SU-DHL-6 (cell line): Measurements from ENCODE around the gene ABR.
"Not testable (repeated sequence)": the region's sequence is repeated elsewhere in the genome, so short reads cannot be mapped to it uniquely, and the experiment has no call there.

Source experiments
- EZH2phosphoT487 ChIP-seq: fragments of 200-600 bp; sonication (generic), shearing (Covaris generic); conservative IDR thresholded peaks from 2 replicates; pipeline ENCODE4 v1.6.1; 2018; ENCODE audit warnings: mild to moderate bottlenecking, antibody characterized with exemption, low read length, moderate library complexity, mixed read lengths
- TF ChIP-seq, protein P1 (sequence below): fragments of 200-600 bp; sonication (generic); IDR thresholded peaks from one replicate; pipeline ENCODE4 v1.5.1; 2017; ENCODE audit warnings: antibody characterized with exemption, mild to moderate bottlenecking, low read length, moderate library complexity; ENCODE audit not compliant: insufficient read depth, poor library complexity, severe bottlenecking

DNA sequence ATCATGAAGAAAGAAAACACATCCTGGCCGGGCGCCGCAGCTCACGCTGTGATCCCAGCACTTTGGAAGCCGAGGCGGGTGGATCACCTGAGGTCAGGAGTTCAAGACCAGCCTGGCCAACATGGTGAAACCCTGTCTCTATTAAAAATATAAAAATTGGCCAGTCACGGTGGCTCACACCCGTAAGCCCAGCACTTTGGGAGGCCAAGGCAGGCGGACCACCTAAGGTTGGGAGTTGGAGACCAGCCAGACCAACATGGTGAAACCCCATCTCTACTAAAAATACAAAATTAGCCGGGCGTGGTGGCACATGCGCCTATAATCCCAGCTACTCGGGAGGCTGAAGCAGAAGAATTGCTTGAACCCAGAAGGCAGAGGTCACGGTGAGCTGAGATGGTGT is 207.9 kb downstream of the ABR start:
- TF ChIP-seq, protein P1, sequence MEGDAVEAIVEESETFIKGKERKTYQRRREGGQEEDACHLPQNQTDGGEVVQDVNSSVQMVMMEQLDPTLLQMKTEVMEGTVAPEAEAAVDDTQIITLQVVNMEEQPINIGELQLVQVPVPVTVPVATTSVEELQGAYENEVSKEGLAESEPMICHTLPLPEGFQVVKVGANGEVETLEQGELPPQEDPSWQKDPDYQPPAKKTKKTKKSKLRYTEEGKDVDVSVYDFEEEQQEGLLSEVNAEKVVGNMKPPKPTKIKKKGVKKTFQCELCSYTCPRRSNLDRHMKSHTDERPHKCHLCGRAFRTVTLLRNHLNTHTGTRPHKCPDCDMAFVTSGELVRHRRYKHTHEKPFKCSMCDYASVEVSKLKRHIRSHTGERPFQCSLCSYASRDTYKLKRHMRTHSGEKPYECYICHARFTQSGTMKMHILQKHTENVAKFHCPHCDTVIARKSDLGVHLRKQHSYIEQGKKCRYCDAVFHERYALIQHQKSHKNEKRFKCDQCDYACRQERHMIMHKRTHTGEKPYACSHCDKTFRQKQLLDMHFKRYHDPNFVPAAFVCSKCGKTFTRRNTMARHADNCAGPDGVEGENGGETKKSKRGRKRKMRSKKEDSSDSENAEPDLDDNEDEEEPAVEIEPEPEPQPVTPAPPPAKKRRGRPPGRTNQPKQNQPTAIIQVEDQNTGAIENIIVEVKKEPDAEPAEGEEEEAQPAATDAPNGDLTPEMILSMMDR = not testable (repeated sequence)
- TF ChIP-seq EZH2phosphoT487 = not testable (repeated sequence)
